Vagina (tissue), 2 donors: ENCODE measurements around the gene RHOU.

Experiments used
- POLR2A ChIP-seq, 2 donors: fragments of 450-650 bp; IDR thresholded peaks; one replicate each; pipeline ENCODE4 v1.6.1; 2017; ENCODE audit warnings: antibody characterized with exemption in 2 of 2, mild to moderate bottlenecking in 2 of 2, moderate library complexity in 2 of 2
- TF ChIP-seq, protein P1 (sequence below), 3 experiments: fragments of 450-650 bp in 2 of 3; fragments of 200-600 bp in 1 of 3; sonication (generic) in 1 of 3; IDR thresholded peaks; one replicate each; pipeline ENCODE4 v1.5.1; 2017 to 2019; ENCODE audit warnings: antibody characterized with exemption in 3 of 3, mild to moderate bottlenecking in 2 of 3, moderate library complexity in 2 of 3

DNA sequence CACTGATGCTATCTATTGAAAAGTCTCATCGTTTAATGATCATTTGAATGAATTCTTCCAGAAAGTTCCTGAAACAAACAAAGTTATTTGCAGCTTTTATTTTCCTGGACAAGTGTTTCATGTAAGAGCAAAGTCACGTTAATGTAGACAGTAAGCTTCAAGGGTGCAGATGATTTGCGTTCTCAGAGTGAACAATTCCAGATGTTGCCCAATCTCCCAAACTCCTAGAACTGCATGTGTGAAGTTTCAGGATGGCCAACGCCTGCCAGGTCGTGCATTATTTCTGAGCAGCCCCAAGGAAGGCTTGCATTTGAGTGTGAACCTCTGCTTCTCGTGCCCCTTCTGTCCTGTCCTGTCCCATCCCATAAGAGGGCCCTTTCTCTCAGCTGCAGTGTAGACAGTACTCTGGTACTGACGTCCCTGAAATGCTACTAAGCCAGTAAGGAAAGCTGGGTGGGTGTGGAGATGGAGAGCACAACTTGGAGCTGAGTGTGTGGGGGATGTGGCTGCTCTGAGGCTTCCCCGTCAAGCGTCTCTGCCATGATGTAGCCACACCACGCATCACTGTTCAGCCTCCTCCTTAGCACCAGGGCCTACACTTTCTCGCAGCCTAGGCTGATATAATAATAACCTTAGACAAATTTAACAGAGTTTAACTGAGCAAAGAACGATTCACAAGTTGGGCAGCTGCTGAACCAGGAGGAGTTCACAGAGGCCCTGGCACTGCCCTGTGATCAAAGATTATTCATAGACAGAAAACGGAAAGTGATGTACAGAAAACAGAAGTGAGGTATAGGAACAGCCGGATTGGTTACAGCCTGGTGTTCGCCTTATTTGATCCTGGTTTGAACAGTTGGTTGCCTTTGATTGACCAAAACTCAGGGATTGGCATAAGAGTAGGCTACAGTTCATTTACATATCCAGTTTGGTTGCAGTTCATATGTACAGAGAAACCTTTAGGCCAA lies 50.4 kb downstream of the RHOU start:
- no peak for TF ChIP-seq POLR2A (IDR thresholded peaks at IDR 0.05)
- TF ChIP-seq, protein P1, sequence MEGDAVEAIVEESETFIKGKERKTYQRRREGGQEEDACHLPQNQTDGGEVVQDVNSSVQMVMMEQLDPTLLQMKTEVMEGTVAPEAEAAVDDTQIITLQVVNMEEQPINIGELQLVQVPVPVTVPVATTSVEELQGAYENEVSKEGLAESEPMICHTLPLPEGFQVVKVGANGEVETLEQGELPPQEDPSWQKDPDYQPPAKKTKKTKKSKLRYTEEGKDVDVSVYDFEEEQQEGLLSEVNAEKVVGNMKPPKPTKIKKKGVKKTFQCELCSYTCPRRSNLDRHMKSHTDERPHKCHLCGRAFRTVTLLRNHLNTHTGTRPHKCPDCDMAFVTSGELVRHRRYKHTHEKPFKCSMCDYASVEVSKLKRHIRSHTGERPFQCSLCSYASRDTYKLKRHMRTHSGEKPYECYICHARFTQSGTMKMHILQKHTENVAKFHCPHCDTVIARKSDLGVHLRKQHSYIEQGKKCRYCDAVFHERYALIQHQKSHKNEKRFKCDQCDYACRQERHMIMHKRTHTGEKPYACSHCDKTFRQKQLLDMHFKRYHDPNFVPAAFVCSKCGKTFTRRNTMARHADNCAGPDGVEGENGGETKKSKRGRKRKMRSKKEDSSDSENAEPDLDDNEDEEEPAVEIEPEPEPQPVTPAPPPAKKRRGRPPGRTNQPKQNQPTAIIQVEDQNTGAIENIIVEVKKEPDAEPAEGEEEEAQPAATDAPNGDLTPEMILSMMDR (IDR thresholded peaks at IDR 0.05) = no peak
